GM12878 (cell line): ENCODE measurements around the gene PRPS1. TPM values are rescaled to one million over a fixed set of nuclear protein-coding genes. Genes with fewer than 3 reads are reported as not detected.
A peak's percentile ranks its signal among the peaks of the same experiment; 100 is the strongest.

Experiments
- CHD2 ChIP-seq: IDR thresholded peaks from 2 replicates; pipeline ENCODE4 v1.6.1; 2011; ENCODE audit warnings: low read depth, low read length, improper control_type of control experiment, borderline replicate concordance
- CREB1 ChIP-seq: IDR thresholded peaks from 2 replicates; pipeline ENCODE4 v1.6.1; 2012; ENCODE audit warnings: low read depth, mild to moderate bottlenecking, inconsistent platforms
- ELK1 ChIP-seq: IDR thresholded peaks from 2 replicates; pipeline ENCODE4 v1.6.1; 2012; ENCODE audit warnings: low read depth, low read length, improper control_type of control experiment
- HCFC1 ChIP-seq: fragments of 150-350 bp; IDR thresholded peaks from 2 replicates; pipeline ENCODE4 v1.6.1; 2014; ENCODE audit warnings: low read length
- HDAC2 ChIP-seq: fragments of 200-600 bp; sonication (generic); IDR thresholded peaks from 2 replicates; pipeline ENCODE4 v1.6.1; 2017
- HDGF ChIP-seq: fragments of 450-650 bp; IDR thresholded peaks from 2 replicates; pipeline ENCODE4 v1.6.1; 2016; ENCODE audit warnings: antibody characterized with exemption
- KDM1A ChIP-seq: fragments of 200-600 bp; sonication (generic); IDR thresholded peaks from 2 replicates; pipeline ENCODE4 v1.6.1; 2016; ENCODE audit warnings: borderline replicate concordance
- MTA3 ChIP-seq: IDR thresholded peaks from 2 replicates; pipeline ENCODE4 v1.6.1; 2012; ENCODE audit warnings: low read length, inconsistent platforms, borderline replicate concordance
- NFIC ChIP-seq: IDR thresholded peaks from 2 replicates; pipeline ENCODE4 v1.6.1; 2012; ENCODE audit warnings: low read depth, mild to moderate bottlenecking, inconsistent platforms, low read length, moderate library complexity
- NFYB ChIP-seq: IDR thresholded peaks from 2 replicates; pipeline ENCODE4 v1.6.1; 2011; ENCODE audit warnings: low read depth, mild to moderate bottlenecking, low read length, improper control_type of control experiment, moderate library complexity; ENCODE audit not compliant: insufficient read depth
- NR2C2 ChIP-seq: IDR thresholded peaks from 2 replicates; pipeline ENCODE4 v1.6.1; 2011; ENCODE audit warnings: borderline replicate concordance, low read depth; ENCODE audit not compliant: control insufficient read depth, insufficient read length
- NR2F1 ChIP-seq: fragments of 450-650 bp; conservative IDR thresholded peaks from 2 replicates; pipeline ENCODE4 v1.6.1; 2017; ENCODE audit warnings: mild to moderate bottlenecking
- PRDM15 ChIP-seq: fragments of 450-650 bp; formaldehyde crosslinking; IDR thresholded peaks from 2 replicates; pipeline ENCODE4 v1.4.0; 2020; ENCODE audit warnings: mild to moderate bottlenecking, moderate library complexity
- RAD21 ChIP-seq: IDR thresholded peaks from 2 replicates; pipeline ENCODE4 v1.6.1; 2011; ENCODE audit warnings: mild to moderate bottlenecking, low read depth, low read length, moderate library complexity; ENCODE audit not compliant: insufficient read depth
- SMAD5 ChIP-seq: IDR thresholded peaks from 2 replicates; pipeline ENCODE4 v1.6.1; 2016; ENCODE audit warnings: antibody characterized with exemption, low read depth
- TARDBP ChIP-seq: IDR thresholded peaks from 2 replicates; pipeline ENCODE4 v1.6.1; 2016; ENCODE audit warnings: borderline replicate concordance
- TCF12 ChIP-seq: IDR thresholded peaks from 2 replicates; pipeline ENCODE4 v1.6.1; 2011; ENCODE audit warnings: low read depth, mild to moderate bottlenecking, low read length
- TCF3 ChIP-seq: IDR thresholded peaks from 2 replicates; pipeline ENCODE4 v1.6.1; 2012; ENCODE audit warnings: low read depth, mild to moderate bottlenecking, low read length, borderline replicate concordance; ENCODE audit not compliant: insufficient read depth
- TCF7 ChIP-seq: IDR thresholded peaks from 2 replicates; pipeline ENCODE4 v1.6.1; 2014; ENCODE audit warnings: antibody characterized with exemption, borderline replicate concordance
- YY1 ChIP-seq: IDR thresholded peaks from 2 replicates; pipeline ENCODE4 v1.6.1; 2011; ENCODE audit warnings: low read depth, mild to moderate bottlenecking, low read length
- ZNF24 ChIP-seq: fragments of 450-650 bp; IDR thresholded peaks from 2 replicates; pipeline ENCODE4 v1.6.1; 2017; ENCODE audit warnings: antibody characterized with exemption, mild to moderate bottlenecking
- ZNF274 ChIP-seq: IDR thresholded peaks from one replicate; pipeline ENCODE4 v1.8.0; 2011; ENCODE audit not compliant: insufficient read length, insufficient read depth
- ZNF622 ChIP-seq: fragments of 450-650 bp; IDR thresholded peaks from 2 replicates; pipeline ENCODE4 v1.6.1; 2017; ENCODE audit warnings: mild to moderate bottlenecking, inconsistent platforms
- ZSCAN29 ChIP-seq: fragments of 450-650 bp; IDR thresholded peaks from 2 replicates; pipeline ENCODE4 v1.6.1; 2017; ENCODE audit warnings: mild to moderate bottlenecking, moderate library complexity
- polyA plus RNA-seq, 11 experiments: library from polyadenylated mRNA; depleted of rRNA in 4 of 11; unstranded in 6 of 11; stranded (reverse) in 5 of 11; fragments of >200 nt; fragmentation: Nextera tagmentation in 4 of 11; fragmentation: Illumina TruSeq in 1 of 11; extraction: Ambion mirVana in 4 of 11; extraction: Trizol in 1 of 11; gene quantifications; 1 replicate in 1 of 11; 2 replicates in 10 of 11; pipeline versions ENCODE4 v1.2.1 to v1.2.3, GENCODE V29; 2011 to 2016; ENCODE audit warnings: inconsistent platforms in 2 of 11, missing spikeins in 2 of 11, low read depth in 1 of 11
- total RNA-seq, 4 experiments: library from RNA; depleted of rRNA in 3 of 4; stranded (reverse); fragments of >200 nt in 3 of 4; fragmentation: Illumina TruSeq in 1 of 4; extraction: Trizol in 1 of 4; gene quantifications; 2 replicates each; pipeline versions ENCODE4 v1.2.1 to v1.2.3, GENCODE V29; 2013 to 2021

Gene PRPS1
- total and polyA plus RNA-seq, 10 of the 15 experiments (the other 5 are each of a cell fraction or from before 2014, with no cell fraction given), result 26.5 to 86.5 (median 61.1) TPM

GRCh38 chrX:107627838-107628661, at the start of gene PRPS1 (continued):
- TF ChIP-seq YY1, result peak; percentile 92
- TF ChIP-seq ZNF274, result no peak
- TF ChIP-seq HCFC1, result no peak
- TF ChIP-seq NFIC, result no peak
- no peak for TF ChIP-seq MTA3
- no peak for TF ChIP-seq ZSCAN29
- TF ChIP-seq NR2C2, result no peak
- TF ChIP-seq TCF12, result no peak
- no peak for TF ChIP-seq KDM1A
- TF ChIP-seq ZNF24, result no peak
- no peak for TF ChIP-seq TARDBP
- TF ChIP-seq CREB1, result peak; percentile 60
- TF ChIP-seq SMAD5, result 0 out of 2 replicates have a peak, but pooled peaks have one; percentile 32
- TF ChIP-seq HDAC2, result no peak
- TF ChIP-seq TCF3, result no peak
- TF ChIP-seq NR2F1, result no peak
- TF ChIP-seq PRDM15 (CRISPR knock-in tag), result no peak
- no peak for TF ChIP-seq RAD21
- TF ChIP-seq HDGF, result no peak
- TF ChIP-seq CHD2, result peak; percentile 28; the same call in 1 of the 2 replicates
- TF ChIP-seq ZNF622, result no peak
- no peak for TF ChIP-seq TCF7
- TF ChIP-seq NFYB, result peak; percentile 59; the same call in 1 of the 2 replicates
- no peak for TF ChIP-seq ELK1
